CD4-positive, alpha-beta T cell treated with Interleukin-15 for 1 hour (primary cell): ENCODE data around the gene CCDC136.

Experiments used
- DNase-seq: peaks from one replicate; pipeline ENCODE4 v3.0.0-alpha.2; 2020

Gene CCDC136

GRCh38 chr7:128777156-128778123, 14.3 kb upstream of the CCDC136 start:
- DNase-seq = no peak

- DNase-seq = no peak
Observed at GRCh38 chr7:128778946-128779345, 12.8 kb upstream of the CCDC136 start.

- no peak for DNase-seq
Observed at GRCh38 chr7:128781126-128781525, 10.6 kb upstream of the CCDC136 start.

- DNase-seq = no peak
Observed at GRCh38 chr7:128781851-128782250, 9.9 kb upstream of the CCDC136 start.

- DNase-seq = no peak
Observed at GRCh38 chr7:128783143-128783861, 8.5 kb upstream of the CCDC136 start.

- no peak for DNase-seq
Observed at GRCh38 chr7:128785738-128786137, 6.0 kb upstream of the CCDC136 start.

GRCh38 chr7:128788446-128789412, 3.0 kb upstream of the CCDC136 start:
- DNase-seq = no peak

GRCh38 chr7:128790315-128791041, 1.3 kb upstream of the CCDC136 start:
- no peak for DNase-seq

- no peak for DNase-seq
Observed at GRCh38 chr7:128791972-128792327, 182 bp downstream of the CCDC136 start.

- DNase-seq = no peak
Observed at GRCh38 chr7:128792471-128793180, 858 bp downstream of the CCDC136 start.

- DNase-seq = no peak
Observed at GRCh38 chr7:128793181-128793547, 1.4 kb downstream of the CCDC136 start.

GRCh38 chr7:128794020-128794419, 2.3 kb downstream of the CCDC136 start:
- DNase-seq = no peak

- no peak for DNase-seq
Observed at GRCh38 chr7:128794436-128794835, 2.7 kb downstream of the CCDC136 start.

- no peak for DNase-seq
Observed at GRCh38 chr7:128795129-128795528, 3.4 kb downstream of the CCDC136 start.

- DNase-seq = no peak
Observed at GRCh38 chr7:128796327-128796726, 4.6 kb downstream of the CCDC136 start.

- no peak for DNase-seq
Observed at GRCh38 chr7:128799451-128799850, 7.7 kb downstream of the CCDC136 start.

- DNase-seq = no peak
Observed at GRCh38 chr7:128800567-128800966, 8.8 kb downstream of the CCDC136 start.

- no peak for DNase-seq
Observed at GRCh38 chr7:128801003-128801402, 9.2 kb downstream of the CCDC136 start.

GRCh38 chr7:128801667-128802418, 10.1 kb downstream of the CCDC136 start:
- no peak for DNase-seq

GRCh38 chr7:128804484-128804883, 12.7 kb downstream of the CCDC136 start:
- no peak for DNase-seq

GRCh38 chr7:128805225-128805624, 13.5 kb downstream of the CCDC136 start:
- DNase-seq = no peak
